ENCODE data around the gene DDRGK1.

DDRGK1 gene

DNA sequence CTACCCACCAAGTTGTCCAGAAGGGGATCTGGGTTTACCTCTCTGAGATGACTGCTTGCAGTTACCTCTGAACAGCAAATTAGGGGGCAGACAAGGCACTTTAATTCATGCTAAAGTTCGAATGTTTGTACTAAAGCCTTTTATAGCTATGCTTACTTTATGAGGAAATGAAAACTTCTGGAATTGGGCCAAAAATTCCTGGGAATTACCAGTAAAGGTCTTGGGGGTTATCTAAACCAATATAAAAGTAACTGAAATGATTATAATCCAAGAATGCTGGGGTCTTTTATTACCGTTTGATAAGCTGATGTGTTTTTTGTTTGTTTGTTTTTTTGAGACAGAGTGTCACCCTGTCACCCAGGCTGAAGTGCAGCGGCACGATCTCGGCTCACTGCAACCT lies 23.2 kb downstream of the DDRGK1 start:
- no peaks in the 10 kb centered on the region for H3K9me3 Mint-ChIP-seq
- H3K4me1 Mint-ChIP-seq, result no peaks in the 10 kb centered on the region
- H3K4me3 Mint-ChIP-seq, result no peak overlapping the region
- H3K27me3 Mint-ChIP-seq, result no peaks in the 10 kb centered on the region
- peaks cover 2% of the 10 kb centered on the region for H3K36me3 Mint-ChIP-seq (ENCODE audit: insufficient read depth)
- DNase-seq (ENCODE audit: low spot score in 2 of 2) (no peak), ATAC-seq (replicated peaks; ENCODE audit: extremely low read depth, poor library complexity, severe bottlenecking) (no peak)
- no peak overlapping the region for H3K27ac Mint-ChIP-seq (ENCODE audit: low read depth)

DNA sequence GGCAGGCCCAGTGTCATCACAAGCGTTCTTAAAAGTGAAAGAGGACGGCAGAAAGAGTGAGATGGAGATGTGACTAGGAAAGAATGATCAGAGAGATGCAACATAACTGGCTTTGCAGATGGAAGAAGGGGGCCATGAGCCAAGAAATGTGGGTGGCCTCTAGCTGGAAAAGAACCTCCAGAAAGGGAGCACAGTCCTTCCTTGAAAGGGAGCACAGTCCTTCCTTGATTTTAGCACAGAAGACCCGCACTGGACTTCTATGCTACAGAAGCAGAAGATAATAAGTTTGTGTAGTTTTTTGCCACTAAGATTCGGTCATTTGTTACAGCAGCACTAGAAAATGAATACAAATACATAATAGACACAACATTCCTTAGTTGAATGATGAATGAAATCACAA lies 24.2 kb downstream of the DDRGK1 start:
- no peak for DNase-seq (ENCODE audit: low spot score in 2 of 2)
- Mint-ChIP-seq H3K27ac (ENCODE audit: low read depth) (no peak overlapping the region), H3K36me3 (ENCODE audit: insufficient read depth) (peaks cover 2% of the 10 kb centered on the region), H3K4me3 (no peak overlapping the region), H3K27me3 (peaks cover 4% of the 10 kb centered on the region), H3K9me3 (no peaks in the 10 kb centered on the region), H3K4me1 (no peaks in the 10 kb centered on the region)
- ATAC-seq (replicated peaks; ENCODE audit: extremely low read depth, poor library complexity, severe bottlenecking), result no peak

DNA sequence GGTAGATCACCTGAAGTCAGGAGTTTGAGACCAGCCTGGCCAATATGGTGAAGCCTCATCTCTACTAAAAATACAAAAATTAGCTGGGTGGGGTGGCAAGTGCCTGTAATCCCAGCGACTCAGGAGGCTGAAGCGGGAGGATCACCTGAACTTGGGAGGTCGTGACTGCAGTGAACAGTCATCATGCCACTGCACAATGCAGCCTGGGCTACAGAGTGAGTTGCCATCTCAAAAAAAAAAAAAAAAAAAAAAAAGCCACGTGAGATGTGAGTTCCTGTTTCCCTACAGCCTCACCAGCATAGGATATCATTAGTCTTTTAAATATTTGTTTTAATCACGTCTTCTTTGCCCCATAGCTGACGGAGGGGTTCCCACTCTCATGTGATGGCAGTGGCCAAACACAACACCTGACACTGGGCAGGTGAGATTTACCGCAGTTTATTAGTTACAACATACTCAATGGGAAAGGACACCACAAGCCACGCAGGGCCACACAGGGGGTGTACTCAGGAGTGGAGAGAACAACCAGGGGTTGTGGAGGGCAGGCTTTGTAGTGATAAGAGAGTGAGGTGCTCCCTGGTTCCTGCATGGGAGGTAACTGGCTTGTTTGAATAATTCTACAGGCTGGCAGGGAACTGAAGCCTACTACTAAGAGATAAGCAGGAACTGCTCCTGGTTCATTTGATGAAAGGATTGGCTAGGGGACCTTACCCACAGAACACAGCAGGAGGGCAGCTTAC lies 26.6 kb downstream of the DDRGK1 start:
- ATAC-seq (replicated peaks; ENCODE audit: extremely low read depth, poor library complexity, severe bottlenecking) (no peak), DNase-seq (ENCODE audit: low spot score in 2 of 2) (no peak)
- Mint-ChIP-seq H3K4me1 (peaks cover 6% of the 10 kb centered on the region), H3K36me3 (ENCODE audit: insufficient read depth) (peaks cover 18% of the 10 kb centered on the region), H3K27me3 (peaks cover 15% of the 10 kb centered on the region), H3K9me3 (no peaks in the 10 kb centered on the region), H3K4me3 (no peak overlapping the region), H3K27ac (ENCODE audit: low read depth) (no peak overlapping the region)

- Mint-ChIP-seq H3K27ac (ENCODE audit: low read depth) (no peak overlapping the region), H3K4me3 (peak overlapping the region; percentile 79), H3K27me3 (peaks cover 28% of the 10 kb centered on the region), H3K4me1 (peaks cover 15% of the 10 kb centered on the region), H3K36me3 (ENCODE audit: insufficient read depth) (peaks cover 17% of the 10 kb centered on the region), H3K9me3 (no peaks in the 10 kb centered on the region)
- ATAC-seq (replicated peaks; ENCODE audit: extremely low read depth, poor library complexity, severe bottlenecking) (no peak), DNase-seq (ENCODE audit: low spot score in 2 of 2) (no peak)
These were observed 29.2 kb downstream of the DDRGK1 start for GRCh38 chr20:3175270-3175669.

DNA sequence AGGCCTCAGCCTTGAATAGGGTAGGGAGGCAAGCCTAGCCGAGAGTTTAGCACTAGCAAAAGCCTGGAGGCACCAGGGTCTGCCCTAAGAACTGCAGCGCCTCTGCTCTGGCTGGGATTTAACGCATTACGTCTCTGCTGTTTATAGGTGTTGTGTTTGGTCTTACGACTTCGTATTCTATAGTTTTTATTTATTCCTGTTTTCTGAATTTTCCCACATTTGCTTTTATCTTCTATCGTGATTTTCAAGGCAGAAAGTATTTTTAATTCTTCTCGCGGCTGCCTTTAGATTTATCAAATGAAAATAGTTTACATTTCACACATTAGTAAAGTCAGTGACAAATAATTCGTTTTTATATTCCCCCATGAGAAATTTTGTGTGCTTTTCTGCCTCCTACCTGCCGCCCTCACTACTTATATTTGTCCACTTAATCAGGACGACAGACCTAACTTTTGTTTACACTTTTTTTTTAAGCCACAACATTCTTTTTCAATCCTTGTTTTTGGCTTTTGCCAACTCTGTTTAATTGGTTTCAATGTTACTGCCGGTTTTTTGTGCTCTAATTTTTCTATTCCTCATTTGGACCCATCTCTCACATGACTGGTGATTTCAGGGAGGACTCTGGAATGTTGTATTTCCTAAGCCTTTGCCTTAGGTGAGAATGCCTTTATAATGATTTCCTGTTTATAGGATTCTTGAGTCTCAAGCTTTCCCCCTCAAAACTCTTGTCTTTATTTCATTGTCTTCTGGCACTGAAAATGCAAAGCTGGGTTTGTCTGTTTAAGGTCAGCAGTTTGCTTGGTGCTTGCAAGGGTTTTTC lies 29.8 kb downstream of the DDRGK1 start:
- no peaks in the 10 kb centered on the region for H3K9me3 Mint-ChIP-seq
- no peak overlapping the region for H3K27ac Mint-ChIP-seq (ENCODE audit: low read depth)
- peak overlapping the region; percentile 79 for H3K4me3 Mint-ChIP-seq
- H3K4me1 Mint-ChIP-seq, result peaks cover 15% of the 10 kb centered on the region
- no peak for ATAC-seq (replicated peaks; ENCODE audit: extremely low read depth, poor library complexity, severe bottlenecking)
- H3K36me3 Mint-ChIP-seq (ENCODE audit: insufficient read depth), result peaks cover 17% of the 10 kb centered on the region
- peaks cover 31% of the 10 kb centered on the region for H3K27me3 Mint-ChIP-seq
- no peak for DNase-seq (ENCODE audit: low spot score in 2 of 2)

- Mint-ChIP-seq H3K4me3 (peak overlapping the region; percentile 79), H3K4me1 (peaks cover 15% of the 10 kb centered on the region), H3K27me3 (peaks cover 39% of the 10 kb centered on the region), H3K9me3 (no peaks in the 10 kb centered on the region), H3K36me3 (ENCODE audit: insufficient read depth) (peaks cover 18% of the 10 kb centered on the region), H3K27ac (ENCODE audit: low read depth) (peak overlapping the region; percentile 67)
- DNase-seq (ENCODE audit: low spot score in 2 of 2), result peak; percentile 21 to 81
- peak; percentile 10 for ATAC-seq (replicated peaks; ENCODE audit: extremely low read depth, poor library complexity, severe bottlenecking)
These were observed 30.7 kb downstream of the DDRGK1 start for GRCh38 chr20:3173610-3174441.

GRCh38 chr20:3172933-3173609 lies 31.4 kb downstream of the DDRGK1 start, which contains the start of gene LZTS3:
Gene LZTS3 (minus strand): TSS chr20:3173549. CDS start chr20:3167163, 6,386 bp downstream.
- H3K36me3 Mint-ChIP-seq (ENCODE audit: insufficient read depth), result peaks cover 18% of the 10 kb centered on the region
- ATAC-seq (replicated peaks; ENCODE audit: extremely low read depth, poor library complexity, severe bottlenecking) (peak; percentile 92), DNase-seq (ENCODE audit: low spot score in 2 of 2) (peak; percentile 79 to 85)
- peaks cover 46% of the 10 kb centered on the region for H3K27me3 Mint-ChIP-seq
- peak within 1 kb of the TSS; percentile 67 for H3K27ac Mint-ChIP-seq (ENCODE audit: low read depth)
- peaks cover 19% of the 10 kb centered on the region for H3K4me1 Mint-ChIP-seq
- H3K4me3 Mint-ChIP-seq, result peak within 1 kb of the TSS; percentile 79
- H3K9me3 Mint-ChIP-seq, result no peaks in the 10 kb centered on the region

GRCh38 chr20:3172126-3172932 lies 32.2 kb downstream of the DDRGK1 start:
- ATAC-seq (replicated peaks; ENCODE audit: extremely low read depth, poor library complexity, severe bottlenecking) (no peak), DNase-seq (ENCODE audit: low spot score in 2 of 2) (no peak)
- peaks cover 19% of the 10 kb centered on the region for H3K4me1 Mint-ChIP-seq
- H3K4me3 Mint-ChIP-seq, result peak overlapping the region; percentile 79
- peaks cover 46% of the 10 kb centered on the region for H3K27me3 Mint-ChIP-seq
- H3K9me3 Mint-ChIP-seq, result no peaks in the 10 kb centered on the region
- peak overlapping the region; percentile 67 for H3K27ac Mint-ChIP-seq (ENCODE audit: low read depth)
- H3K36me3 Mint-ChIP-seq (ENCODE audit: insufficient read depth), result peaks cover 18% of the 10 kb centered on the region

- ATAC-seq (replicated peaks; ENCODE audit: extremely low read depth, poor library complexity, severe bottlenecking), result no peak
- Mint-ChIP-seq H3K36me3 (ENCODE audit: insufficient read depth) (peaks cover 18% of the 10 kb centered on the region), H3K4me1 (peaks cover 19% of the 10 kb centered on the region), H3K4me3 (peak overlapping the region; percentile 79), H3K9me3 (no peaks in the 10 kb centered on the region), H3K27ac (ENCODE audit: low read depth) (no peak overlapping the region), H3K27me3 (peaks cover 46% of the 10 kb centered on the region)
- no peak for DNase-seq (ENCODE audit: low spot score in 2 of 2)
These were observed 32.9 kb downstream of the DDRGK1 start for GRCh38 chr20:3171391-3172125.

- DNase-seq (ENCODE audit: low spot score in 2 of 2) (no peak), ATAC-seq (replicated peaks; ENCODE audit: extremely low read depth, poor library complexity, severe bottlenecking) (no peak)
- Mint-ChIP-seq H3K27me3 (peaks cover 31% of the 10 kb centered on the region), H3K4me1 (peaks cover 13% of the 10 kb centered on the region), H3K9me3 (no peaks in the 10 kb centered on the region), H3K27ac (ENCODE audit: low read depth) (no peak overlapping the region), H3K36me3 (ENCODE audit: insufficient read depth) (peaks cover 11% of the 10 kb centered on the region), H3K4me3 (no peak overlapping the region)
These were observed 35.5 kb downstream of the DDRGK1 start for GRCh38 chr20:3168829-3169590.

All from central memory CD8-positive, alpha-beta T cell (primary cell).